GM12801 (cell line): ENCODE results near the gene CIROP.

Source experiments
- CTCF ChIP-seq: IDR thresholded peaks from one replicate; pipeline ENCODE4 v1.5.1; 2011; ENCODE audit warnings: control low read depth; ENCODE audit not compliant: insufficient read length; ENCODE audit errors: extremely low read depth

The CIROP gene

GRCh38 chr14:23110579-23111365, 6.0 kb upstream of the CIROP start:
- TF ChIP-seq CTCF: no peak

GRCh38 chr14:23109769-23110168, 5.0 kb upstream of the CIROP start:
- no peak for TF ChIP-seq CTCF

- no peak for TF ChIP-seq CTCF
Measured at GRCh38 chr14:23106747-23107045, 1.9 kb upstream of the CIROP start.

- no peak for TF ChIP-seq CTCF
Measured at GRCh38 chr14:23105348-23105824, 597 bp upstream of the CIROP start.

GRCh38 chr14:23104070-23104590, 659 bp downstream of the CIROP start:
- TF ChIP-seq CTCF: no peak

- TF ChIP-seq CTCF: no peak
Measured at GRCh38 chr14:23103581-23103980, 1.2 kb downstream of the CIROP start.

- no peak for TF ChIP-seq CTCF
Measured at GRCh38 chr14:23102801-23103200, 2.0 kb downstream of the CIROP start.
